Measurements from ENCODE around the gene S1PR1. TPM values are rescaled to one million over a fixed set of nuclear protein-coding genes. Genes with fewer than 3 reads are reported as not detected.

Gene S1PR1
- total RNA-seq, 2 experiments from 2014 or later: 109 to 130 TPM

DNA sequence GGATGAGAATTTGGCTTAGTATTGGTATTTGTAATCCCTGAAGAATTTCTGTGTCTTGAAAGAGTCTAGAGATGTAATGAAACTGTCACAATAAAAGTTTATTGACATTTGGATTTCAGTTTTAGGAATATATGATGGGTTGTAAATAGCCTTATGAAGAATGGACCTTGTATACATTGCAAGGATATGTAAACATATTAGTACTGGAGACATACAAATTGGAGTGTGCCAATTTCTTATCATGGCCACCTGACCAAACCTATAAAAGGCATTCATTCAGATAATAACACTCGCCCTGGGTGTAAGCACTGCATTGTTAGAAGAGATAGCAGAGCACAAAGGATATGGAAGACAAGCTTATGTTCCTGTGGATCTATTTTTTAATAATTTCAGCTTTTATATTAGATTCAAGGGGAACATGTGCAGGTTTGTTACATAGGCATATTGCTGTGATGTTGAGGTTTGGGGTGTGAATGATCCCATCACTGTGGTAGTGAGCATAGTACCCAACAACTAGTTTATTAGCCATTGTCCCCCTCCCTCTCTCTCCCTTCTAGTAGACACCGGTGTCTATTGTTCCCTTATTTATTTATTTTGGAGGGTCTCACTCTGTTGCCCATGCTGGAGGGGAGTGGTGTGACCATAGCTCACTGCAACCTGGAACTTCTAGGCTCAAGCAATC is 8.6 kb downstream of the S1PR1 start:
- Mint-ChIP-seq H3K27ac (no peak overlapping the region), H3K9me3 (ENCODE audit: low read depth) (peaks cover 2% of the 10 kb centered on the region), H3K27me3 (no peaks in the 10 kb centered on the region), H3K36me3 (ENCODE audit: low read depth) (peaks cover 44% of the 10 kb centered on the region), H3K4me3 (no peak overlapping the region), H3K4me1 (peaks cover 66% of the 10 kb centered on the region)
- peak; percentile 5 for ATAC-seq
- DNase-seq: no peak
- POLR2A ChIA-PET: no interaction called here
- CTCF ChIA-PET: interaction anchor here (0.7 to 4.7 kb wide), 10 partner anchors 9 to 322 kb away, joined by 3 to 20 read pairs (median 3); no protein-coding TSS in a partner anchor
- intact Hi-C loops (cut with DNase I, micrococcal nuclease): no loop called here

DNA sequence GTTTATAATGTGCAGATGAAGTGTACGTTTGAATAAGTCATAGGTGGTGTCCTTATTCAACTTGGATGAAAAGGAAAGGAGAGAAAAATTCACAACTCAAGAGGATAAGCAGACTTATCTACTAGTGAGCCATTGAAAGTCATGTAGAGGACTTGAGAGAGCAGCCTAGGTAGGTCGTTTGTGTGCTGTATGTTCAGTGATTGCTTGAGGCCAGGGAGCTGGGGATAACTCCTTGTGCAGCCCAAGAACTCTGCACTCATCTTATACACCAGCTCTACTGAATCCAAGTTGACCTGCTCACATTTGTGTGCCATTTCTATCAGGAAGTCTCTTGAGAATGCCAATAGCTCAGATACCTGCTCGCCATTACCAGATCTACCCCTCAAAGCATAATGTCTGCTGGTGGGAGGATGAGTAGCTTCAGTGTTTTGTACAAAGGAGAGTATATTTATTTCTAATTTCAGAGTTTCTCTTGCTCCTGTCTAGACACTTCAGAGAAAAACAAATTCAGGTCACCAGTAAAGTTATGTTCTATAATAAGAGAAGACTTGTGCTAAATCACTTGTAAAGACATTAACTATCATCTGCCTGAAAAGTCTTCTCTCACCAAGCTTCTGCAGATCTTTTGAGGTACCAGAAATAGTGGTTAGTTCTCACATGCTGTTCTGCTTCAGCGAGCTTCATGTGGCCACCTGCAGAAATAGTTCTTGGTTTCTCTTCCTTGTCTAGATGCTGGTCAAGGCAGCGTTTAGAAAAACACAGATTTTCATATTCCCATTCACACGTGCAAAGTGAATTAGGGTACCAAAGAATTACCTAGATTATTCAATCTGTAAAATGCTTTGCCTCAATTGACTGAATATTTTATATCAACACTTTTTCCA is 10.8 kb downstream of the S1PR1 start:
- POLR2A ChIA-PET: interaction anchor here (2.1 kb wide), 1 partner anchor 8 kb away, joined by 9 read pairs; no protein-coding TSS in a partner anchor
- ATAC-seq (peak; percentile 3), DNase-seq (no peak)
- peaks cover 4% of the 10 kb centered on the region for H3K9me3 Mint-ChIP-seq (ENCODE audit: low read depth)
- H3K4me1 Mint-ChIP-seq: peaks cover 66% of the 10 kb centered on the region
- intact Hi-C loops (cut with DNase I, micrococcal nuclease): no loop called here
- H3K27ac Mint-ChIP-seq: no peak overlapping the region
- peaks cover 27% of the 10 kb centered on the region for H3K36me3 Mint-ChIP-seq (ENCODE audit: low read depth)
- H3K27me3 Mint-ChIP-seq: no peaks in the 10 kb centered on the region
- CTCF ChIA-PET: interaction anchor here (0.7 to 4.7 kb wide), 10 partner anchors 9 to 207 kb away, joined by 3 to 20 read pairs (median 4); no protein-coding TSS in a partner anchor
- no peak overlapping the region for H3K4me3 Mint-ChIP-seq

DNA sequence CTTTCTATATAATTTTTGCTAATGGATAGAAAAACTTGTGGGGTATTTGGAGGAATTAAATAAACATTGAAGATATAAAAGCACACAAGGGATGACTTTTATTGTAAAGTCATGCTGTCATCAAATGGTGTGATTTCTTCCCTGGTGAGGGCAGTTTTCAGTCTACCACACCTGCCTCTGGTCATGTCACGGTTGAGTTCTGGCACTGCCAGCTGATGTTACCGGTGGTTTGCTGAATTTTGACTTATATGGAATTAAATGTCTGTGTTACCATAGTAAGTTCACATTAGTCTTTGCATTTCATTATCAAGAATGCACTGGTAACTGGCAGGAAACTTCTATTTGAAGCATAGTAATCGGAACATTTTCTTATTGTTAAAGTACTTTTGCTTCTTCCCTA is 13.4 kb downstream of the S1PR1 start:
- POLR2A ChIA-PET: interaction anchor here (3.0 kb wide), 1 partner anchor 10 kb away, joined by 10 read pairs; no protein-coding TSS in a partner anchor

DNA sequence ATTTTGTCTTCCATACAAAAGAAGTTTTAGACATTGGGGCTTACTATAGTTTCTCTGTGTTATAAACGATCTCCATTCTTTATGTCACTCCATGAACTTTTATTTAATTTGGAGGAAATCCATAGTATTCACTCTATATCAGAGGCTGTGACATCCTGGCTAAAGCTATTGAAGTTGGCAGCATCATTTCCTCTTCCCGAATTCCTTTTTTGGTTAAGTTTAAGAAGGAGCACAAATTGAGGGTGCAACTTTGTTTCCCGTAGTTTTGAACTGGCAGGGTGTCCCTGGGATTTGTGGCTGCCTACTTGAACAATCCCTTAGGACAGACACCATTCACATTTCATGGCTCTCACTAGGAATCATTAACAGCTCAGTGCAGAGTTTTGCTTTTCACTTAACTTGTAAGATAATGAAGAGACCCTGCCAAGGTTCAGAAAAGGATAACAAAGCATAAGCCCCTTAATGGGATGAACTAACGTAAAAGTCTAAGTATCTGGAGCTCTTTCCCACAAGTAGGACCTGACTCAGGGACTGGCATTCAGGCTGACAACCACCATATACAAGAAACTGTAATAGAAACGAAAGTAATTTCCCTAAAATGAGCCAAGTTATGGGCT is 13.9 kb downstream of the S1PR1 start:
- H3K4me1 Mint-ChIP-seq: peaks cover 59% of the 10 kb centered on the region
- ChIA-PET CTCF (interaction anchor here (0.7 to 3.5 kb wide), 10 partner anchors 11 to 334 kb away, joined by 3 to 43 read pairs (median 5); no protein-coding TSS in a partner anchor), POLR2A (interaction anchor here (3.0 kb wide), 1 partner anchor 10 kb away, joined by 10 read pairs; no protein-coding TSS in a partner anchor)
- DNase-seq (no peak), ATAC-seq (no peak)
- H3K4me3 Mint-ChIP-seq: no peak overlapping the region
- no peaks in the 10 kb centered on the region for H3K27me3 Mint-ChIP-seq
- peaks cover 1% of the 10 kb centered on the region for H3K9me3 Mint-ChIP-seq (ENCODE audit: low read depth)
- intact Hi-C loops (cut with DNase I, micrococcal nuclease): loop anchor here in 1 of 2 experiments (5.0 kb wide), 1 partner anchor 78 kb away; no protein-coding TSS in a partner anchor
- peaks cover 4% of the 10 kb centered on the region for H3K36me3 Mint-ChIP-seq (ENCODE audit: low read depth)
- peak overlapping the region; percentile 19 for H3K27ac Mint-ChIP-seq

More for the DNA sequence above, 13.4 kb downstream of the S1PR1 start:
- Mint-ChIP-seq H3K27me3 (no peaks in the 10 kb centered on the region), H3K36me3 (ENCODE audit: low read depth) (peaks cover 6% of the 10 kb centered on the region), H3K27ac (no peak overlapping the region), H3K4me3 (no peak overlapping the region), H3K9me3 (ENCODE audit: low read depth) (peaks cover 1% of the 10 kb centered on the region), H3K4me1 (peaks cover 60% of the 10 kb centered on the region)
- no peak for ATAC-seq
- DNase-seq: no peak
- CTCF ChIA-PET: interaction anchor here (0.7 to 2.2 kb wide), 2 partner anchors 30 to 59 kb away, joined by 3 to 6 read pairs; no protein-coding TSS in a partner anchor
- intact Hi-C loops (cut with DNase I, micrococcal nuclease): loop anchor here in 1 of 2 experiments (5.0 kb wide), 1 partner anchor 78 kb away; no protein-coding TSS in a partner anchor

DNA sequence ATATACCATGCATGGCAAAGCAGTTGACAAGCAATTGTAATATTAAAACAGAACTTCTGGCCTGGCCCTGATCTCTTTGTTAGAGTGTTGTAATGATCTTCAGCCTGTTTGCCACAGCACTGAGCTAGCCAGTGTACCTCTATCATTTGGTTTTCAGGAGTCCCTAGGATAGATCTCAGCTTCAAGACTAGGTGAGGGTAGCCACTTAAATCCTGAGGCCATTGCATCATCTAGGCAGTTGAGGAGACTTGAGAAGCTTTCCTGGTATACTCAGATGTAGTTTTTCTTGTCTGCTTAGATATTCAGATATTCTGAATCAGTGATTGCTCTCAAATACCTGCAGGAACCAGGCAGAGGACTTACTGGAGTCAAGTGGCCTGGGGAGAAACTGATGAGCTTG is 14.7 kb downstream of the S1PR1 start:
- Mint-ChIP-seq H3K36me3 (ENCODE audit: low read depth) (peaks cover 4% of the 10 kb centered on the region), H3K27ac (peak overlapping the region; percentile 60), H3K27me3 (no peaks in the 10 kb centered on the region), H3K4me1 (peaks cover 55% of the 10 kb centered on the region), H3K4me3 (no peak overlapping the region), H3K9me3 (ENCODE audit: low read depth) (peaks cover 1% of the 10 kb centered on the region)
- intact Hi-C loops (cut with DNase I, micrococcal nuclease): loop anchor here in 1 of 2 experiments (5.0 kb wide), 1 partner anchor 79 kb away; no protein-coding TSS in a partner anchor
- ATAC-seq (no peak), DNase-seq (no peak)
- CTCF ChIA-PET: interaction anchor here (0.7 to 3.5 kb wide), 12 partner anchors 12 to 334 kb away, joined by 3 to 43 read pairs (median 4); no protein-coding TSS in a partner anchor
- POLR2A ChIA-PET: interaction anchor here (0.7 to 3.0 kb wide), 3 partner anchors 11 to 35 kb away, joined by 4 to 10 read pairs (median 6); no protein-coding TSS in a partner anchor

DNA sequence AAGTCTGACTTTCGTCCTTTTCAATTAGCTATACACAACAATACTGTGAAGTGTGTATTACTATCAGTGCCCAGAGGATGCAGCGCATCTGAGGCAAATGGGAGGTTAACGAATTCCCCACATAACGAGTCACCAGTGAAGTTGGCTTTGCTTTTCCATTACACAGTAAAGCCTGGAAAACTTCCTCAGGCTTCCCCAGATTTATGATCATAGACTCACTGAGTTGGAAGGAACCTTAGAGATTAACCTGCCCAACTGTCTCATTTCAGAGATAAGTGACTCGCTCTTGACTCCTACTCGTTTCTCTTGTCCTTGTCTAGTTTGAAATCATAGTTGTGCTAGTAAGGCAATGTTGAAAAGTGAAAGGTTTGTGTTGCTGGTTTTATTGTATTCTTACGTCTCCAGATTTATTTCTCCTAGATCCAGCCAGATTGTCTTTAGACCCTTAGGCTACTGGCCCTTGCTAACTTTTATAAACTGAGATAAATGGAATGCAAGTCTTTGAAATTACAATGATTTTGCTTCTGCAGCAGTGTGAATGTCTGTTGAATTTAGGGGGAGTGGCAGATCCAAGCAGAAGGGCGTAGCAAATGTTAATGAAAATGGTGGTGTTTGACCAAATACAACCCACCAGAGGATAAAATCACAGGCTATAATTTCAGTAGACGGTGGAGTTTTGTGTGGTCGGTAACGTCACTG is 17.3 kb downstream of the S1PR1 start:
- peak; percentile 87 for ATAC-seq
- ChIA-PET CTCF (interaction anchor here (0.6 to 3.5 kb wide), 7 partner anchors 9 to 117 kb away, joined by 3 to 43 read pairs (median 3); no protein-coding TSS in a partner anchor), POLR2A (interaction anchor here (1.4 kb wide), 1 partner anchor 18 kb away, joined by 9 read pairs; the partner anchor contains the start of gene S1PR1)
- H3K27ac Mint-ChIP-seq: peak overlapping the region; percentile 18
- intact Hi-C loops (cut with DNase I, micrococcal nuclease): loop anchor here in 1 of 2 experiments (2.0 to 5.0 kb wide), 2 partner anchors 15 to 82 kb away; no protein-coding TSS in a partner anchor
- peaks cover 6% of the 10 kb centered on the region for H3K36me3 Mint-ChIP-seq (ENCODE audit: low read depth)
- peak; percentile 37 for DNase-seq
- peaks cover 65% of the 10 kb centered on the region for H3K4me1 Mint-ChIP-seq
- no peaks in the 10 kb centered on the region for H3K27me3 Mint-ChIP-seq
- no peak overlapping the region for H3K4me3 Mint-ChIP-seq
- peaks cover 1% of the 10 kb centered on the region for H3K9me3 Mint-ChIP-seq (ENCODE audit: low read depth)

DNA sequence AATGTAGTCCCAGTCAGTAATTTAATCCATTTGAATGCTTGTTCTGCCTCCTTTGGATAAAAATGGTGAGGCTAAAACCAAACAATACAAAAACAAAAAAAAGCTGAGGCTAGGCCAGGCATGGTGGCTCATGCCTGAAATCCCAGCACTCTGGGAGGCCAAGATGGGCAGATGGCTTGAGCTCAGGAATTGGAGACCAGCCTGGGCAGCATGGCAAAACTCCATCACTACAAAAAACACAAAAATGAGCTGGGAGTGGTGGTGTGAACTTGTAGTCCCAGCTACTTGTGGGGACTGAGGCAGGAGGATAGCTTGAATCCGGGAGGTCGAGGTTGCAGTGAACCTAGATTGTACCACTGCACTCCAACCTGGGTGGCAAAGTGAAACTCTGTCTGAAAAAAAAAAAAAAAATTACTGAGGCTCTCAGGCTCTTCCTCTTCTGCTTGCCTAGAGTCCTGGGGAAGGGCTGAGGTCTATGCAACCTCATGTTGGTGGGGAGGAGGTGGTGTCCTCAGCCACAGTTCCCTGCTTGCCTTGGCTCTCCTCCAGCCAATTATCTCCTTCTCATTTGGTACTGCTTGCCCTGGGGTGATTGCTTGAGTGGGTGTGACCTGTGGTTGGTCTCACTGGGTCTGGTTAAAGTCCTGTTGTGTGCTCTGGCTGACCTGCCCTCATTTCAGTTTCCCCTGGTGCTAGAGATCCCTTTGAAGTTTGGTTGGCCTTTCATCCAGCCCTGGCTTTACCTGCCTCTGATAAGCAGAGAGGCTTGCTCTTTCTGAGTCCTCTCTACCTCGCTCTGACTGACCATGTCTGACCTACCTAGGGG is 20.9 kb downstream of the S1PR1 start:
- H3K36me3 Mint-ChIP-seq (ENCODE audit: low read depth): peaks cover 3% of the 10 kb centered on the region
- ATAC-seq (peak; percentile 6), DNase-seq (peak; percentile 38)
- H3K9me3 Mint-ChIP-seq (ENCODE audit: low read depth): no peaks in the 10 kb centered on the region
- CTCF ChIA-PET: interaction anchor here (1.5 to 2.8 kb wide), 3 partner anchors 17 to 31 kb away, joined by 5 to 12 read pairs (median 9); no protein-coding TSS in a partner anchor
- H3K4me3 Mint-ChIP-seq: no peak overlapping the region
- H3K27me3 Mint-ChIP-seq: no peaks in the 10 kb centered on the region
- intact Hi-C loops (cut with DNase I, micrococcal nuclease): loop anchor here in 1 of 2 experiments (2.0 kb wide), 2 partner anchors 15 to 27 kb away; no protein-coding TSS in a partner anchor
- POLR2A ChIA-PET: interaction anchor here (0.6 kb wide), 1 partner anchor 30 kb away, joined by 4 read pairs; no protein-coding TSS in a partner anchor
- H3K4me1 Mint-ChIP-seq: peaks cover 71% of the 10 kb centered on the region
- peak overlapping the region; percentile 39 for H3K27ac Mint-ChIP-seq

DNA sequence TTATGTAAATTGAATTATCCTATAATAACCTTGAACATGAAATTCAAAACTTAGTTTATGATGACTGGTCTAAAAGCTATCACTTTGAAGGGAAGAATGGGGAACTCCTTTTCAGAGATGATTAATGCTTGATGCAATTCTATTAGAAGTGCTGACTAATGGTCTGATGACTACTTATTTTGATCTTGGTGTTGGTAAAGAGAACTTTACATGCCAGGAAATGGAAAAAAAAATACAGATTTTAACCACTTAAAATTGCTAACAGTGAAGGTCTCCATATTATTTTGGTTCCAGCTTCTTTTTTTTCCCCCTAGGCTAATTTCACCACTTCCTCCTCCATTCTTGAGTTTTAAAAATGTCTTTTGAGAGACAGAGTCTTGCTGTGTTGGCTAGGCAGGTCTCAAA is 22.9 kb downstream of the S1PR1 start:
- Mint-ChIP-seq H3K27me3 (no peaks in the 10 kb centered on the region), H3K27ac (peak overlapping the region; percentile 64), H3K9me3 (ENCODE audit: low read depth) (no peaks in the 10 kb centered on the region), H3K36me3 (ENCODE audit: low read depth) (peaks cover 3% of the 10 kb centered on the region), H3K4me3 (no peak overlapping the region), H3K4me1 (peaks cover 74% of the 10 kb centered on the region)
- peak; percentile 65 for ATAC-seq
- no peak for DNase-seq
- ChIA-PET POLR2A (interaction anchor here (0.8 kb wide), 1 partner anchor 130 kb away, joined by 4 read pairs; no protein-coding TSS in a partner anchor), CTCF (interaction anchor here (0.6 to 2.8 kb wide), 9 partner anchors 11 to 828 kb away, joined by 3 to 12 read pairs (median 5); no protein-coding TSS in a partner anchor)
- intact Hi-C loops (cut with DNase I, micrococcal nuclease): loop anchor here in 1 of 2 experiments (1.0 to 2.0 kb wide), 2 partner anchors 25 to 81 kb away; no protein-coding TSS in a partner anchor

DNA sequence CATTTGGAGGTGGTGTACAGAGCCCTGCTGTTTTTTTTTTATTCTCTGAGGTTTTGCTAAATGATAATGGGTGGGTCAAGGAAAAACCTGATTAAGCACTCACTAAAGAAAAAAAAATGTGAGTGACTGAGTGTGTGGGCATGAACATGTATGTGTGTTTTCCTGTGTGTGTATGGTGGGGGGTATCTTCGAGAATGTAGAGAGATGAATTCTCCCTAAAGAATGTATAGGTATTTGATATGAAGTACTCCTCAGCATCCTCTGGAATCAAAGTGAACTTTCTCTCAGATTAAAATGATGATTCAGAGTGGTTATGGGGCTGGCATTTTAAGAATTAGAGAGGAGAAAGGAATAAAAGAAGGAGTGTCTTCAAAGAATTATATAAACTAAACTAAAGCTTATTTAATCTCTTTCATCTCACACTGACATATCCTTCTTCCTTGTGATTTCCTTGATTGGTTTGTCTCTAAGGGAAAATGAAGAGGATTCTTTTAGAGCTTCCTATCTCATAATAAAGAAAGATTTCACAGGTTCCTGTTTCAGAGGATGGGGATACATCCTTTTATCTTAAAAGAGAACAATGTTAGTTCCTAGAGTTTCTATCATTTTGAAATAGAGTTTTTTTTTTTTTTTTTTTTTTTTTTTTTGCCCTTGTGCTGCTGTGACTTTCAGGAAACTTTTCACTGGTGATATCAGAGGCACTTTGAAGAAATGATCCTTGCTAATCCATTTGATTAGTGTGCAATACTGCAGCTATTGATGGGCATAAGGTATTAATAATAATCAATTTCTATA is 23.9 kb downstream of the S1PR1 start:
- Mint-ChIP-seq H3K36me3 (ENCODE audit: low read depth) (peaks cover 3% of the 10 kb centered on the region), H3K27me3 (no peaks in the 10 kb centered on the region), H3K9me3 (ENCODE audit: low read depth) (no peaks in the 10 kb centered on the region), H3K4me3 (no peak overlapping the region), H3K27ac (peak overlapping the region; percentile 87), H3K4me1 (peaks cover 78% of the 10 kb centered on the region)
- CTCF ChIA-PET: interaction anchor here (0.6 to 2.4 kb wide), 13 partner anchors 10 to 329 kb away, joined by 3 to 7 read pairs (median 4); no protein-coding TSS in a partner anchor
- intact Hi-C loops (cut with DNase I, micrococcal nuclease): no loop called here
- DNase-seq (no peak), ATAC-seq (no peak)
- POLR2A ChIA-PET: no interaction called here
